ENCODE results near the gene PDIA2. TPM values are rescaled to one million over a fixed set of nuclear protein-coding genes. Genes with fewer than 3 reads are reported as not detected.

Gene PDIA2
- total RNA-seq, 2 donors from 2014 or later: 0.81 to 3.2 TPM

GRCh38 chr16:306911-307370 is 24.0 kb downstream of the PDIA2 start:
- ATAC-seq (ENCODE audit: insufficient number of reproducible peaks, low FRiP score, low read depth) (no peak), DNase-seq (ENCODE audit: low spot score) (no peak)
- H3K4me3 ChIP-seq: no peak overlapping the region
- H3K27ac ChIP-seq: no peak overlapping the region
- H3K9me3 ChIP-seq: no peaks in the 10 kb centered on the region
- peaks cover 2% of the 10 kb centered on the region for H3K36me3 ChIP-seq
- H3K4me1 ChIP-seq (ENCODE audit: control insufficient read depth in 1 of 2, low read depth in 2 of 2): no peaks in the 10 kb centered on the region
- no peaks in the 10 kb centered on the region for H3K27me3 ChIP-seq (replicated peaks; ENCODE audit: insufficient read depth)
- TF ChIP-seq CTCF (IDR thresholded peaks at IDR 0.05): no peak

DNA sequence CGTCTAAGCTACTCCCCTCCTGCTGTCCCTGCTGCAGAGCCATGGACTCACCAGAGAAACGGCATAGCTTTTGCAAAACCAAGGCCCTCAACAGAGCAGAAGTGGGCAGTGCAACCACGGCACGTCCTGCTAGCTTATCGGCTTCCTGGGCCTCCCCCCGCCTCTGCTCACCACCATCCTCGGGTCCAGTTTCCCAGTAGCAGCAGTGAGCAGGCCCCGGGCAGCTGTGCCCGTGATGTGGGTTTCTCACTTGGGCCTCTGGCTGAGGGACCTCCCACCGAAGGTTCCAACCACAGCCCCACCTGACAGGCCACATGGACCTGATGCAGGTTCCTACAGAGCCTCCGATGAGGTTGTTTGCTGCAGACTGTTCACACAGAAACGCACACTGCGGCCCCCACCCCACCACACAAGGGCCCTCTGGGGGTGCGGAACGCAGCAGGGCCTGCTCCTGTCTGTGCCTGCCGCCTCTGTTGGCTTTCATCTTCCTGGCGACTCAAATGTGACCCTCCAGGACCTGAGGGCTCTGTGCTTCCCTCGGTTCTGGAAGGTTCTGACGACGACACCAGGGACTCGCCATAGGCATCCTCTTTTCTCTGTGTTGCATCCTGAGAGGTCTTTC is 24.8 kb downstream of the PDIA2 start:
- Histone ChIP-seq H3K36me3 (peaks cover 4% of the 10 kb centered on the region), H3K9me3 (no peaks in the 10 kb centered on the region), H3K4me1 (ENCODE audit: control insufficient read depth in 1 of 2, low read depth in 2 of 2) (no peaks in the 10 kb centered on the region), H3K4me3 (no peak overlapping the region), H3K27ac (no peak overlapping the region), H3K27me3 (replicated peaks; ENCODE audit: insufficient read depth) (no peaks in the 10 kb centered on the region)
- DNase-seq (ENCODE audit: low spot score) (no peak), ATAC-seq (ENCODE audit: insufficient number of reproducible peaks, low FRiP score, low read depth) (no peak)
- no peak for TF ChIP-seq CTCF (IDR thresholded peaks at IDR 0.05)

DNA sequence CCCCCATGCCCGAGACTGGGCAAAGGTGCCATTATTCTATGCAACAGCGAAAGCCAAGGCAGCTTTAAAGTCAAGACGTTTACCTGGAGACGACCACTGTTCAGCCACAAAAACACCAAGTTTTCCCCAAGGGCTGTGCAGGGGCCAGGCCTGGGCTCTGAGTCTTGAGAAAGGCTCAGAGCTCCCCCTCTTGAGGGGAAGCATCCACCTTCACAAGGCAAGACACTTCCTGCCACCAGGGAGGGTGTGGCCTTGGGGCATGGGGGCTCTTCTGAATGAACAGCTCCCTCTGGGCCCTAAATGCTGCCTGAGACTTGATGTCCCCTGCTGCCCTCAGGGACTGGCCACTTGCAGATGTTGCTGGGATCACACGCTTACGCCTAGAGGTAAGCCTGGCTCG is 26.5 kb downstream of the PDIA2 start:
- no peak for TF ChIP-seq CTCF (IDR thresholded peaks at IDR 0.05)
- Histone ChIP-seq H3K27ac (no peak overlapping the region), H3K36me3 (peaks cover 18% of the 10 kb centered on the region), H3K9me3 (no peaks in the 10 kb centered on the region), H3K27me3 (replicated peaks; ENCODE audit: insufficient read depth) (no peaks in the 10 kb centered on the region), H3K4me1 (ENCODE audit: control insufficient read depth in 1 of 2, low read depth in 2 of 2) (no peaks in the 10 kb centered on the region), H3K4me3 (no peak overlapping the region)
- no peak for DNase-seq (ENCODE audit: low spot score)
- ATAC-seq (ENCODE audit: insufficient number of reproducible peaks, low FRiP score, low read depth): no peak

GRCh38 chr16:311725-312124 is 28.8 kb downstream of the PDIA2 start:
- no peak for ATAC-seq (ENCODE audit: insufficient number of reproducible peaks, low FRiP score, low read depth)
- Histone ChIP-seq H3K4me3 (no peak overlapping the region), H3K36me3 (peaks cover 18% of the 10 kb centered on the region)

GRCh38 chr16:314351-314750 is 31.4 kb downstream of the PDIA2 start:
- no peak for ATAC-seq (ENCODE audit: insufficient number of reproducible peaks, low FRiP score, low read depth)
- Histone ChIP-seq H3K36me3 (peaks cover 29% of the 10 kb centered on the region), H3K27ac (no peak overlapping the region), H3K4me1 (ENCODE audit: control insufficient read depth in 1 of 2, low read depth in 2 of 2) (no peaks in the 10 kb centered on the region), H3K4me3 (no peak overlapping the region), H3K27me3 (replicated peaks; ENCODE audit: insufficient read depth) (no peaks in the 10 kb centered on the region), H3K9me3 (no peaks in the 10 kb centered on the region)
- no peak for DNase-seq (ENCODE audit: low spot score)
- no peak for TF ChIP-seq CTCF (IDR thresholded peaks at IDR 0.05)

More at GRCh38 chr16:311725-312124, 28.8 kb downstream of the PDIA2 start:
- H3K4me1 ChIP-seq (ENCODE audit: control insufficient read depth in 1 of 2, low read depth in 2 of 2): no peaks in the 10 kb centered on the region
- DNase-seq (ENCODE audit: low spot score): no peak
- no peaks in the 10 kb centered on the region for H3K9me3 ChIP-seq
- no peaks in the 10 kb centered on the region for H3K27me3 ChIP-seq (replicated peaks; ENCODE audit: insufficient read depth)
- no peak for TF ChIP-seq CTCF (IDR thresholded peaks at IDR 0.05)
- H3K27ac ChIP-seq: no peak overlapping the region

Measured in thoracic aorta (tissue), 2 donors.